ENCODE measurements around the gene C7.

DNA sequence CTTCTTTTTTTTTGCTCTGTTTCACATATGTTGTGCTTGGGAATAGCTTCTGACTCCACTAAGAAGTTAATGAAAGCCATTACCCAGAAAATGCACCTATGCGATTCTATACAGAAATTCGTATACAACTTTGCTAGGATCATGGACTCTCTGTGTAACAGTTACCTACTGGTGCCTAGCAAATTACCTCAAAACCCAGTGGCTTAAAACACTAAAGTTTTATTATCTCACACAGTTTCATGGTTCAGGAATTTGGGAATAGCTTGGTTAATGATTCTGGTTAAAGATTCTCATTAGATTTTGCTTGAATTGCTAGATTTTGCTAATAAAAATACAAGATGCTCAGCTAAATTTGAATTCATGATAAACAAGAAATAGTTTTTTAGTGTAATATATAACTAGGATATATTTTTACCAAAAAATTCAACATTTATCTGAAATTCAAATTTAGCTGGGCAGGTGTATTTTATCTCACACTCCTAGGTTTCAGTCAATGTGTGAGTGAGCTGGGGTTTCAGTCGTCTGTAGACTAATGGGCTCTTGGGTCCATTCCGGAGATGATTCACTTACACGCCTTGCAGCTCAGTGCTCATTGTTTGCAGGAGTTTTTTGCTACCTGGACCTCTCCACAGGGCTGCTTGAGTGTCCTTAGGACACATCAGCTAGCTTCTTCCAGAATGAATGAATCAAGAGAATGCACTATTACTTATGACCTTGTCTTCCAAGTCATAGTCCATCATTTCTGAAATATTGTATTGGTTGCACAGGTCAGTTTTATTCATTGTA, 86.7 kb downstream of the C7 start:
- TF ChIP-seq, protein P1, sequence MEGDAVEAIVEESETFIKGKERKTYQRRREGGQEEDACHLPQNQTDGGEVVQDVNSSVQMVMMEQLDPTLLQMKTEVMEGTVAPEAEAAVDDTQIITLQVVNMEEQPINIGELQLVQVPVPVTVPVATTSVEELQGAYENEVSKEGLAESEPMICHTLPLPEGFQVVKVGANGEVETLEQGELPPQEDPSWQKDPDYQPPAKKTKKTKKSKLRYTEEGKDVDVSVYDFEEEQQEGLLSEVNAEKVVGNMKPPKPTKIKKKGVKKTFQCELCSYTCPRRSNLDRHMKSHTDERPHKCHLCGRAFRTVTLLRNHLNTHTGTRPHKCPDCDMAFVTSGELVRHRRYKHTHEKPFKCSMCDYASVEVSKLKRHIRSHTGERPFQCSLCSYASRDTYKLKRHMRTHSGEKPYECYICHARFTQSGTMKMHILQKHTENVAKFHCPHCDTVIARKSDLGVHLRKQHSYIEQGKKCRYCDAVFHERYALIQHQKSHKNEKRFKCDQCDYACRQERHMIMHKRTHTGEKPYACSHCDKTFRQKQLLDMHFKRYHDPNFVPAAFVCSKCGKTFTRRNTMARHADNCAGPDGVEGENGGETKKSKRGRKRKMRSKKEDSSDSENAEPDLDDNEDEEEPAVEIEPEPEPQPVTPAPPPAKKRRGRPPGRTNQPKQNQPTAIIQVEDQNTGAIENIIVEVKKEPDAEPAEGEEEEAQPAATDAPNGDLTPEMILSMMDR (IDR thresholded peaks at IDR 0.05; ENCODE audit: low read depth, low read length), result no peak
- no peak for TF ChIP-seq POLR2A (IDR thresholded peaks at IDR 0.05; ENCODE audit: extremely low read depth, insufficient read length)
- TF ChIP-seq, protein P2, sequence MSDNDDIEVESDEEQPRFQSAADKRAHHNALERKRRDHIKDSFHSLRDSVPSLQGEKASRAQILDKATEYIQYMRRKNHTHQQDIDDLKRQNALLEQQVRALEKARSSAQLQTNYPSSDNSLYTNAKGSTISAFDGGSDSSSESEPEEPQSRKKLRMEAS (IDR thresholded peaks at IDR 0.05; ENCODE audit: low read depth, low read length), result no peak
- TF ChIP-seq MYC (IDR thresholded peaks at IDR 0.05; ENCODE audit: low read depth, low read length), result no peak

All from NB4 (cell line).